ENCODE data around the gene CYBB.
A peak's percentile ranks its signal among the peaks of the same experiment; 100 is the strongest.

Gene CYBB

GRCh38 chrX:37786624-37787422, 7.0 kb downstream of the CYBB start:
- DNase-seq (ENCODE audit: low spot score): no peak

GRCh38 chrX:37787423-37787869, 7.6 kb downstream of the CYBB start:
- DNase-seq (ENCODE audit: low spot score): no peak

- no peak for DNase-seq (ENCODE audit: low spot score)
These were observed 16.5 kb downstream of the CYBB start for GRCh38 chrX:37796310-37796709.

- DNase-seq (ENCODE audit: low spot score): no peak
These were observed 16.9 kb downstream of the CYBB start for GRCh38 chrX:37796805-37797204.

GRCh38 chrX:37799936-37800335, 20.1 kb downstream of the CYBB start:
- no peak for DNase-seq (ENCODE audit: low spot score)

GRCh38 chrX:37800717-37801116, 20.9 kb downstream of the CYBB start:
- DNase-seq (ENCODE audit: low spot score): no peak

GRCh38 chrX:37802028-37802427, 22.2 kb downstream of the CYBB start:
- no peak for DNase-seq (ENCODE audit: low spot score)

GRCh38 chrX:37803057-37803456, 23.2 kb downstream of the CYBB start:
- no peak for DNase-seq (ENCODE audit: low spot score)

GRCh38 chrX:37809970-37810369, 30.1 kb downstream of the CYBB start:
- DNase-seq (ENCODE audit: low spot score): no peak

GRCh38 chrX:37812110-37812509, 32.3 kb downstream of the CYBB start:
- DNase-seq (ENCODE audit: low spot score): no peak

- DNase-seq (ENCODE audit: low spot score): peak; percentile 5
These were observed 33.7 kb downstream of the CYBB start for GRCh38 chrX:37813570-37813969.

GRCh38 chrX:37815366-37815765, 35.5 kb downstream of the CYBB start:
- no peak for DNase-seq (ENCODE audit: low spot score)

- DNase-seq (ENCODE audit: low spot score): no peak
These were observed 36.9 kb downstream of the CYBB start for GRCh38 chrX:37816766-37817165.

- DNase-seq (ENCODE audit: low spot score): no peak
These were observed 37.3 kb downstream of the CYBB start for GRCh38 chrX:37817176-37817575.

GRCh38 chrX:37817579-37817978, 37.7 kb downstream of the CYBB start:
- DNase-seq (ENCODE audit: low spot score): no peak

- DNase-seq (ENCODE audit: low spot score): no peak
These were observed 38.2 kb downstream of the CYBB start for GRCh38 chrX:37818031-37818430.

GRCh38 chrX:37820646-37821045, 40.8 kb downstream of the CYBB start:
- DNase-seq (ENCODE audit: low spot score): no peak

GRCh38 chrX:37824491-37825214, 44.8 kb downstream of the CYBB start:
- no peak for DNase-seq (ENCODE audit: low spot score)

- peak; percentile 23 for DNase-seq (ENCODE audit: low spot score)
These were observed 45.5 kb downstream of the CYBB start for GRCh38 chrX:37825215-37825842.

- no peak for DNase-seq (ENCODE audit: low spot score)
These were observed 49.9 kb downstream of the CYBB start for GRCh38 chrX:37829721-37830120.

GRCh38 chrX:37830371-37830770, 50.5 kb downstream of the CYBB start:
- DNase-seq (ENCODE audit: low spot score): no peak

GRCh38 chrX:37834937-37835336, 55.1 kb downstream of the CYBB start:
- DNase-seq (ENCODE audit: low spot score): no peak

- DNase-seq (ENCODE audit: low spot score): no peak
These were observed 61.1 kb downstream of the CYBB start for GRCh38 chrX:37840931-37841330.

All from SW480 (cell line).